Measurements from ENCODE around the gene BRPF3. TPM values are rescaled to one million over a fixed set of nuclear protein-coding genes. Genes with fewer than 3 reads are reported as not detected.

The BRPF3 gene
- total RNA-seq, 1 experiment from 2014 or later, result 14.3 TPM

DNA sequence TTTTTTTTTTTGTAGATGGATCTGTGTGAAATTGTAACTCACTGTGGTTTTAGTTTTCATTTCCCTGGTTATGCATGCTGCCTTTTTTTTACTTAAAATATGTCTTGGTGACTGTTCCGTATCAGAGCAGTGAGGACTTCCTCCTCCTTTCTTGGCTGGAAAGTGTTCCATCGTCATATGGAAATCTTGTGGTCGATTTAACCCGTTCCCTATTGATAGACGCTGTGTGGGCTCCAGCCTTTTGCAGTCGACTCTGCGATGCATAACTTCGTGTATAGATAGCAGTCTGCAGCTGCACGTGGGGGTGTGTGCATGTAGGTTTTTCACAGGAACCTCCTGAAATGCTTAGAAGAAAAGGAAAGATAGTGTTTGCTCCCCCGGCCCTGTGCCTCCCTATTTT is 45.2 kb downstream of the BRPF3 start:
- Histone ChIP-seq H4K20me1 (ENCODE audit: low read length) (no peaks in the 10 kb centered on the region), H3K4me3 (ENCODE audit: low read length) (no peak overlapping the region), H3K9me2 (replicated peaks; ENCODE audit: low read length) (no peaks in the 10 kb centered on the region), H3K36me3 (ENCODE audit: low read depth, low read length) (no peaks in the 10 kb centered on the region), H3K4me2 (ENCODE audit: low read length) (no peak overlapping the region), H3K27ac (ENCODE audit: low read length) (no peak overlapping the region), H3K27me3 (ENCODE audit: low read length) (no peaks in the 10 kb centered on the region), H3K9ac (ENCODE audit: low read length) (no peak overlapping the region), H3F3A (ENCODE audit: low read length, unreplicated experiment) (no peaks in the 10 kb centered on the region), H3K4me1 (ENCODE audit: insufficient read depth, low read length) (no peaks in the 10 kb centered on the region), H2AFZ (ENCODE audit: low read length) (no peak overlapping the region), H3K79me2 (ENCODE audit: low read length) (no peaks in the 10 kb centered on the region), H3K9me3 (ENCODE audit: low read length) (no peaks in the 10 kb centered on the region)
- ChIA-PET POLR2A (ENCODE audit: unreplicated experiment) (no interaction called here), CTCF (no interaction called here)
- intact Hi-C loops (cut with micrococcal nuclease), result no loop called here
- no TSS peak for BruUV-seq (replicated peaks)
- DNase-seq (no peak), ATAC-seq (no peak)
- TF ChIP-seq, protein P1, sequence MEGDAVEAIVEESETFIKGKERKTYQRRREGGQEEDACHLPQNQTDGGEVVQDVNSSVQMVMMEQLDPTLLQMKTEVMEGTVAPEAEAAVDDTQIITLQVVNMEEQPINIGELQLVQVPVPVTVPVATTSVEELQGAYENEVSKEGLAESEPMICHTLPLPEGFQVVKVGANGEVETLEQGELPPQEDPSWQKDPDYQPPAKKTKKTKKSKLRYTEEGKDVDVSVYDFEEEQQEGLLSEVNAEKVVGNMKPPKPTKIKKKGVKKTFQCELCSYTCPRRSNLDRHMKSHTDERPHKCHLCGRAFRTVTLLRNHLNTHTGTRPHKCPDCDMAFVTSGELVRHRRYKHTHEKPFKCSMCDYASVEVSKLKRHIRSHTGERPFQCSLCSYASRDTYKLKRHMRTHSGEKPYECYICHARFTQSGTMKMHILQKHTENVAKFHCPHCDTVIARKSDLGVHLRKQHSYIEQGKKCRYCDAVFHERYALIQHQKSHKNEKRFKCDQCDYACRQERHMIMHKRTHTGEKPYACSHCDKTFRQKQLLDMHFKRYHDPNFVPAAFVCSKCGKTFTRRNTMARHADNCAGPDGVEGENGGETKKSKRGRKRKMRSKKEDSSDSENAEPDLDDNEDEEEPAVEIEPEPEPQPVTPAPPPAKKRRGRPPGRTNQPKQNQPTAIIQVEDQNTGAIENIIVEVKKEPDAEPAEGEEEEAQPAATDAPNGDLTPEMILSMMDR (conservative IDR thresholded peaks at IDR 0.05; ENCODE audit: low read depth, low read length), result no peak
- TF ChIP-seq EZH2 (IDR thresholded peaks at IDR 0.05; ENCODE audit: low read length, unreplicated experiment), result no peak
- no peak for TF ChIP-seq EZH2phosphoT487 (IDR thresholded peaks at IDR 0.05; ENCODE audit: borderline replicate concordance, low read length)

DNA sequence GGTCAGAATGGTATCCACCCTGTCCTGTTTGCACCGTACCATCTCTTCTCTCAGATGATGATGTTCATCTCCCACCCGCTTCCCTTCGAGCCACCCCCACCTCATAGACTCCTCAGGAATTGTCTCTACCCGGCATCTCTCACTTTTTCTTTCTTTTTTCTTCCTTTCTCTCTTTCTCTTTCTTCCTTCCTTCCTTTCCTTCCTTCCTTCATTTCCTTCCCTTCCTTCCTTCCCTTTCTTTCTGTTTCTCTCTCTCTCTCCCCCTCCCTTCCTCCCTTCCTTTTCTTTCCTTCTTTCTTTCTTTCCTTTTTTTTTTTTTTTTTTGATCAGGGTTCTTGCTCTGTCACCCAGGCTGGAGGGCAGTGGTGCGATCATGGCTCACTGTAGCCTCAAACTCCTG is 45.6 kb downstream of the BRPF3 start:
- Histone ChIP-seq H3K9ac (ENCODE audit: low read length) (no peak overlapping the region), H3K4me3 (ENCODE audit: low read length) (no peak overlapping the region), H3K27me3 (ENCODE audit: low read length) (no peaks in the 10 kb centered on the region), H3K4me2 (ENCODE audit: low read length) (no peak overlapping the region), H3K9me2 (replicated peaks; ENCODE audit: low read length) (no peaks in the 10 kb centered on the region), H3K4me1 (ENCODE audit: insufficient read depth, low read length) (no peaks in the 10 kb centered on the region), H3K27ac (ENCODE audit: low read length) (no peak overlapping the region), H3F3A (ENCODE audit: low read length, unreplicated experiment) (no peaks in the 10 kb centered on the region), H3K36me3 (ENCODE audit: low read depth, low read length) (no peaks in the 10 kb centered on the region), H3K9me3 (ENCODE audit: low read length) (no peaks in the 10 kb centered on the region), H4K20me1 (ENCODE audit: low read length) (no peaks in the 10 kb centered on the region), H3K79me2 (ENCODE audit: low read length) (no peaks in the 10 kb centered on the region), H2AFZ (ENCODE audit: low read length) (no peak overlapping the region)
- CTCF ChIA-PET, result no interaction called here
- intact Hi-C loops (cut with micrococcal nuclease), result no loop called here
- TF ChIP-seq EZH2 (IDR thresholded peaks at IDR 0.05; ENCODE audit: low read length, unreplicated experiment) (no peak), EZH2phosphoT487 (IDR thresholded peaks at IDR 0.05; ENCODE audit: borderline replicate concordance, low read length) (no peak)
- TF ChIP-seq, protein P1 (conservative IDR thresholded peaks at IDR 0.05; ENCODE audit: low read depth, low read length), result no peak
- no TSS peak for BruUV-seq (replicated peaks)
- POLR2A ChIA-PET (ENCODE audit: unreplicated experiment), result no interaction called here
- DNase-seq (no peak), ATAC-seq (no peak)

DNA sequence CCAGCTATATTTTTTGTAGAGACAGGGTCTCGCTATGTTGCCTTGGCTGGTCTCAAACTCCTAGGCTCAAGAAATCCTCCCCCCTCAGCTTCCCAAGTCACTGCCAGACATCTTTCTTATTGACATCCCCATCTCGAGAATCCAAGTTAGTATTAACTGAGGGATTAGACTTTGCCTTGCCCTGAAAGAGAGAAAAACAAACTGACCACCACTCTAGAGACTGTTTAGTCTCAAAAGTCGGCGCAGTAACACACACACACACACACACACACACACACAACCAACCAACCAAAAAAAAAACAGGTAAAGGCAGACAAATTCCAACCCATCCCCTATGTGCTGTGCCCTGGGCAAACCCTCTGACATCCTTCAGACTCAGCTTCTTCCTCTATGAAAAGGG is 46.1 kb downstream of the BRPF3 start:
- no peak overlapping the region for H3K9ac ChIP-seq (ENCODE audit: low read length)
- POLR2A ChIA-PET (ENCODE audit: unreplicated experiment), result no interaction called here
- H3F3A ChIP-seq (ENCODE audit: low read length, unreplicated experiment), result no peaks in the 10 kb centered on the region
- no peak overlapping the region for H3K4me3 ChIP-seq (ENCODE audit: low read length)
- H3K9me2 ChIP-seq (replicated peaks; ENCODE audit: low read length), result no peaks in the 10 kb centered on the region
- BruUV-seq (replicated peaks), result no TSS peak
- H4K20me1 ChIP-seq (ENCODE audit: low read length), result no peaks in the 10 kb centered on the region
- intact Hi-C loops (cut with micrococcal nuclease), result no loop called here
- ATAC-seq, result no peak
- no peaks in the 10 kb centered on the region for H3K36me3 ChIP-seq (ENCODE audit: low read depth, low read length)
- H3K4me2 ChIP-seq (ENCODE audit: low read length), result no peak overlapping the region
- H3K79me2 ChIP-seq (ENCODE audit: low read length), result no peaks in the 10 kb centered on the region
- no peak overlapping the region for H3K27ac ChIP-seq (ENCODE audit: low read length)
- CTCF ChIA-PET, result no interaction called here
- no peaks in the 10 kb centered on the region for H3K27me3 ChIP-seq (ENCODE audit: low read length)
- no peak for DNase-seq
- H3K9me3 ChIP-seq (ENCODE audit: low read length), result no peaks in the 10 kb centered on the region
- TF ChIP-seq, protein P1 (conservative IDR thresholded peaks at IDR 0.05; ENCODE audit: low read depth, low read length), result no peak
- no peak for TF ChIP-seq EZH2phosphoT487 (IDR thresholded peaks at IDR 0.05; ENCODE audit: borderline replicate concordance, low read length)
- TF ChIP-seq EZH2 (IDR thresholded peaks at IDR 0.05; ENCODE audit: low read length, unreplicated experiment), result no peak
- H3K4me1 ChIP-seq (ENCODE audit: insufficient read depth, low read length), result peaks cover 3% of the 10 kb centered on the region
- H2AFZ ChIP-seq (ENCODE audit: low read length), result no peak overlapping the region
